Measurements from ENCODE around the gene ADAMTS8.

DNA sequence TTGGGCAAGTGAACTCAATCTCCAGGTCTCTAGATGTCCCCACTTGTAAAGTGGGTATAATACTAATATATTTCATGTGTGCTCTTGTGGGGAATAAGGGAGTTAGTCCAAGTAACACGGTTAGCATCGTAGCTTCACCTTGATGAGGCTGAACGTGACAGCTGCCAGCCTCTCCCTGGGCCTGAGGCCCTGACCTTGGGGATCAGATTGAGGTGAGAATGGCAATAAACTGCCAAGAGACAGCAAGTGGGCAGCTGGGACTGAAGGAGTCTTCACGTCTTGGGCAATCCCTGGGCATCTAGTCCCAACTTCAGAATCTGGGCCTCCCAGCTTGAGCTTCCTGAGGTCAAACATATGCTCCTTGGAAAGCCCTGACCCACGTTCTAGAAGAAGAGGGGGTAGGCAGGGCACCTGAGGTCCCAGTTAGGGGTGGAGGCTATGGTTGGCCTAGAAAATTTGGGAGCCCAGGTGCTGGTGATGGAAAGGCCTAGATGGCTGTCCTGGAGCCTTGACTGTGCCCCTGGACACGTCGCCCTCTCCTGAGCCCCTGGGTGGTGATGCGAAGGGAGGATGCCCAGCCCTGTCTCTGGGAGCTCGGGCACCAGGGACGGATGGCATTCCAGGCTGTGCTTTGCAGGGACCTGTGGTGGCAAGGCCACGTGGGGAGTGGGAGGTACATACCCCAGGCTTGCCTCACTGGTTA, 43.5 kb upstream of the ADAMTS8 start:
- TF ChIP-seq, protein P1, sequence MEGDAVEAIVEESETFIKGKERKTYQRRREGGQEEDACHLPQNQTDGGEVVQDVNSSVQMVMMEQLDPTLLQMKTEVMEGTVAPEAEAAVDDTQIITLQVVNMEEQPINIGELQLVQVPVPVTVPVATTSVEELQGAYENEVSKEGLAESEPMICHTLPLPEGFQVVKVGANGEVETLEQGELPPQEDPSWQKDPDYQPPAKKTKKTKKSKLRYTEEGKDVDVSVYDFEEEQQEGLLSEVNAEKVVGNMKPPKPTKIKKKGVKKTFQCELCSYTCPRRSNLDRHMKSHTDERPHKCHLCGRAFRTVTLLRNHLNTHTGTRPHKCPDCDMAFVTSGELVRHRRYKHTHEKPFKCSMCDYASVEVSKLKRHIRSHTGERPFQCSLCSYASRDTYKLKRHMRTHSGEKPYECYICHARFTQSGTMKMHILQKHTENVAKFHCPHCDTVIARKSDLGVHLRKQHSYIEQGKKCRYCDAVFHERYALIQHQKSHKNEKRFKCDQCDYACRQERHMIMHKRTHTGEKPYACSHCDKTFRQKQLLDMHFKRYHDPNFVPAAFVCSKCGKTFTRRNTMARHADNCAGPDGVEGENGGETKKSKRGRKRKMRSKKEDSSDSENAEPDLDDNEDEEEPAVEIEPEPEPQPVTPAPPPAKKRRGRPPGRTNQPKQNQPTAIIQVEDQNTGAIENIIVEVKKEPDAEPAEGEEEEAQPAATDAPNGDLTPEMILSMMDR (conservative IDR thresholded peaks at IDR 0.05 in 1 of 2, IDR thresholded peaks at IDR 0.05 in 1 of 2; ENCODE audit: extremely low read depth in 1 of 2, insufficient read depth in 1 of 2, low read depth in 1 of 2, low read length in 2 of 2): no peak
- no peak for TF ChIP-seq EZH2 (IDR thresholded peaks at IDR 0.05; ENCODE audit: borderline replicate concordance, low read length)
